K562 (cell line): ENCODE results near the gene SCAMP1. TPM values are rescaled to one million over a fixed set of nuclear protein-coding genes. Genes with fewer than 3 reads are reported as not detected.
"Not testable (repeated sequence)": the region's sequence is repeated elsewhere in the genome, so short reads cannot be mapped to it uniquely, and the experiment has no call there.

Source experiments
- ATAC-seq: fragments of 200-7000 bp; cut with Tn5 transposase; 3 replicates; pipeline ENCODE4 v1.9.1; 2020; ENCODE audit warnings: moderate library complexity
- BruUV-seq: library from RNA; stranded (reverse); fragments of 400-500 nt; replicated peaks from 2 replicates; lab custom pipeline; 2021; lab: Mats Ljungman, UMichigan
- CTCF ChIA-PET: fragments of 300-600 bp; formaldehyde crosslinking; extraction: SDS; loops from one replicate; lab custom pipeline; 2021; ENCODE audit warnings: low intra/inter-chr PET ratio; lab: Yijun Ruan, JAX
- POLR2A ChIA-PET: fragments of 300-600, 350-650 bp; sonication (Branson Sonifier 250); formaldehyde crosslinking; extraction: SDS; loops from one replicate; lab custom pipeline; 2021; ENCODE audit warnings: antibody characterized with exemption, inconsistent platforms; lab: Yijun Ruan, JAX
- DNase-seq, 4 experiments: peaks; one replicate each; pipeline versions ENCODE4 v3.0.0 to v3.0.0-alpha.2; 2011 to 2018; ENCODE audit warnings: low spot score in 3 of 4, mixed read lengths in 3 of 4; ENCODE audit errors: extremely low read depth in 1 of 4
- FAIRE-seq: peaks from 2 replicates; lab custom pipeline; 2011; peaks lifted over from hg19 to GRCh38; lab: Jason Lieb, UNC
- H2AFZ ChIP-seq: 2 replicates; pipeline ENCODE4 v1.6.0; 2011; ENCODE audit warnings: low read depth, low read length, control low read depth, inconsistent platforms
- H3K27ac ChIP-seq: fragments of 200-600 bp; 3 replicates; pipeline ENCODE4 v1.8.0; 2011; ENCODE audit warnings: low read depth, mild to moderate bottlenecking, control low read depth, inconsistent platforms, low read length, moderate library complexity, mixed read lengths; ENCODE audit errors: extremely low read depth
- H3K27me3 ChIP-seq, 2 experiments: fragments of 300-600 bp in 1 of 2; 2 replicates in 1 of 2; 3 replicates in 1 of 2; pipeline versions ENCODE4 v1.6.0 to v1.8.0; 2011; ENCODE audit warnings: inconsistent platforms in 2 of 2, low read length in 2 of 2, mild to moderate bottlenecking in 1 of 2, mixed read lengths in 1 of 2, moderate library complexity in 1 of 2; ENCODE audit not compliant: control insufficient read depth in 2 of 2, insufficient read depth in 2 of 2
- H3K36me3 ChIP-seq: fragments of 300-600 bp; 3 replicates; pipeline ENCODE4 v1.8.0; 2011; ENCODE audit warnings: mild to moderate bottlenecking, low read length, inconsistent platforms; ENCODE audit not compliant: control insufficient read depth, insufficient read depth
- H3K4me1 ChIP-seq, 2 experiments: fragments of 200-600 bp in 1 of 2; replicated peaks in 1 of 2; 2 replicates in 1 of 2; 3 replicates in 1 of 2; pipeline versions ENCODE4 v1.5.1 to v1.8.0; 2011; ENCODE audit warnings: inconsistent platforms in 2 of 2, low read length in 2 of 2, mild to moderate bottlenecking in 1 of 2, mixed read lengths in 1 of 2, moderate library complexity in 1 of 2; ENCODE audit not compliant: control insufficient read depth in 2 of 2, insufficient read depth in 2 of 2
- H3K4me2 ChIP-seq: 2 replicates; pipeline ENCODE4 v1.6.1; 2011; ENCODE audit warnings: low read length, control low read depth, inconsistent platforms, mixed read lengths; ENCODE audit not compliant: insufficient read depth
- H3K4me3 ChIP-seq: fragments of 200-600 bp; sonication (generic), shearing (Covaris generic); 2 replicates; pipeline ENCODE4 v1.5.1; 2016; ENCODE audit warnings: control low read depth, inconsistent platforms
- H3K79me2 ChIP-seq: fragments of 200-600 bp; 3 replicates; pipeline ENCODE4 v1.8.0; 2011; ENCODE audit warnings: low read length, inconsistent platforms; ENCODE audit not compliant: control insufficient read depth, insufficient read depth
- H3K9ac ChIP-seq, 2 experiments: 2 replicates each; pipeline versions ENCODE4 v1.6.0 to v1.6.1; 2011; ENCODE audit warnings: low read depth in 2 of 2, low read length in 2 of 2, control low read depth in 1 of 2, inconsistent platforms in 1 of 2, mild to moderate bottlenecking in 1 of 2, mixed read lengths in 1 of 2; ENCODE audit not compliant: insufficient read depth in 1 of 2
- H3K9me1 ChIP-seq: one replicate; pipeline ENCODE4 v1.6.0; 2011; ENCODE audit warnings: inconsistent platforms, mild to moderate bottlenecking, low read length, moderate library complexity; ENCODE audit not compliant: control insufficient read depth, insufficient read depth
- H3K9me3 ChIP-seq: replicated peaks from 2 replicates; pipeline ENCODE4 v1.5.1; 2011; ENCODE audit warnings: low read depth, low read length, inconsistent platforms; ENCODE audit not compliant: control insufficient read depth, insufficient read depth
- H4K20me1 ChIP-seq: replicated peaks from 2 replicates; pipeline ENCODE4 v1.6.1; 2011; ENCODE audit warnings: low read length, inconsistent platforms, mixed read lengths; ENCODE audit not compliant: control insufficient read depth, insufficient read depth
- FOXP1 ChIP-seq: sonication (generic); formaldehyde crosslinking; IDR thresholded peaks from 2 replicates; pipeline ENCODE4 v1.8.0; 2022; ENCODE audit warnings: mild to moderate bottlenecking, missing genetic modification reagents
- KAT7 ChIP-seq: sonication (generic); formaldehyde crosslinking; IDR thresholded peaks from 2 replicates; pipeline ENCODE4 v1.8.0; 2022; ENCODE audit warnings: missing genetic modification reagents, mild to moderate bottlenecking, borderline replicate concordance
- MCM2 ChIP-seq: fragments of 450-650 bp; IDR thresholded peaks from 2 replicates; pipeline ENCODE4 v1.6.1; 2017; ENCODE audit warnings: low read depth, mild to moderate bottlenecking
- NRF1 ChIP-seq, 2 experiments: fragments of 450-650 bp; IDR thresholded peaks in 1 of 2; conservative IDR thresholded peaks in 1 of 2; 2 replicates each; pipeline ENCODE4 v1.6.1; 2014; ENCODE audit warnings: mild to moderate bottlenecking in 2 of 2
- NUFIP1 ChIP-seq: fragments of 450-650 bp; IDR thresholded peaks from 2 replicates; pipeline ENCODE4 v1.6.1; 2018; ENCODE audit not compliant: partially characterized antibody
- U2AF2 ChIP-seq: fragments of 200-400 bp; formaldehyde crosslinking; optimal IDR thresholded peaks from 2 replicates; pipeline ENCODE3; 2017; ENCODE audit warnings: low read depth, mild to moderate bottlenecking, low read length
- ZNF143 ChIP-seq: sonication (generic); formaldehyde crosslinking; IDR thresholded peaks from 2 replicates; pipeline ENCODE4 v1.9.0; 2022; ENCODE audit warnings: mild to moderate bottlenecking, missing genetic modification reagents
- whole genome bisulfite sequencing: fragments of 100-300 bp; shearing (Covaris generic); methylation state at CpG from one replicate; pipeline ENCODE4 v1.1.6; 2016; ENCODE audit warnings: low coverage, mixed read lengths; ENCODE audit not compliant: insufficient coverage; ENCODE audit errors: missing lambda C conversion rate; 5-methylcytosine and 5-hydroxymethylcytosine counted together
- in situ Hi-C: fragments of 300-500 bp; cut with MboI; formaldehyde crosslinking; loops from 4 replicates; pipeline ENCODE4 v1.15.0; 2018; ENCODE audit warnings: inconsistent platforms, mixed read lengths
- intact Hi-C: fragments of 100-400 bp; cut with micrococcal nuclease; formaldehyde crosslinking; loops from 2 replicates; pipeline ENCODE4 v1.14.2; 2022
- polyA plus RNA-seq, 8 experiments: library from polyadenylated mRNA; depleted of rRNA in 4 of 8; stranded (reverse) in 5 of 8; unstranded in 3 of 8; fragments of >200 nt; fragmentation: Nextera tagmentation in 2 of 8; fragmentation: Illumina TruSeq in 1 of 8; extraction: Ambion mirVana in 2 of 8; extraction: Trizol in 1 of 8; gene quantifications; 2 replicates each; pipeline versions ENCODE4 v1.2.1 to v1.2.3, GENCODE V29; 2011 to 2014; ENCODE audit warnings: inconsistent platforms in 1 of 8, missing spikeins in 1 of 8
- total RNA-seq, 7 experiments: library from RNA; depleted of rRNA in 6 of 7; stranded (reverse); fragments of >200 nt in 6 of 7; fragmentation: Illumina TruSeq in 2 of 7; extraction: Trizol in 2 of 7; gene quantifications; 2 replicates each; pipeline versions ENCODE4 v1.2.1 to v1.2.3, GENCODE V29; 2011 to 2021; ENCODE audit warnings: low replicate concordance in 1 of 7
- TF ChIP-seq, protein P1 (sequence below): sonication (generic); formaldehyde crosslinking; IDR thresholded peaks from 2 replicates; pipeline ENCODE4 v1.8.1; 2023; ENCODE audit warnings: mild to moderate bottlenecking, missing genetic modification reagents
- TF ChIP-seq, protein P2 (sequence below): fragments of 250-450 bp; sonication (Bioruptor Pico); IDR thresholded peaks from 2 replicates; pipeline ENCODE4 v1.8.0; 2022; ENCODE audit warnings: moderate library complexity, mild to moderate bottlenecking, inconsistent platforms

SCAMP1 gene
- total and polyA plus RNA-seq, 9 of the 15 experiments (the other 6 are each of a cell fraction or from before 2014, with no cell fraction given) = 5.4 to 23.9 (median 13.8) TPM

DNA sequence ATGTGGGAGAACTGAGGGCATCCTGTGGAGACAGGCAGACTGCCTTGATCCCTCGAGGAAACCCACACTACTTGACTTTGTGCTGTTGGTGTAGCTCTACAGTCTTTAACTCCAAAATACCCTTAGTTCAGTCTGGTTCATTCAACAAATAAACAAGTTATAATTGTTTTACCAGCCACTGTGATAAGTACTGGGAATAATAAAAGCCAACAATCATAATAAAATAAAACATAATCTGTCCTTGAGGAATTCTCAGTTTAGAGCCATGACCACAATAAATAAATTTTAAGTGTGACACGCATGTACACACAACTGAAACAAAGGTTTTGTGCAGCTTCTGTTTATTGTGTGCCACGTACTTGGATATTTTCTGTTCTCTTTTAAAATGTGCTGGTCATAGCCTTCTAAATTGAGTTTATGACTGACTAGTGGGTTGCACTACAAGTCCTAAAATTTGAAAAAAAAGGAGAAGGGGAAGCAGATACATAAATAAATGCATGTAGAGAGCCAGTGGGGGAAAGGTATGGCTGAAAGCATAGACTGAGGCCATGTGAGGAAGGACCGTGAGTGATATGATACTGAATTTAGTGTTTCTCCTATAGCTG is 6.2 kb upstream of the SCAMP1 start (continued):
- TF ChIP-seq ZNF143 (CRISPR knock-in tag) (no peak), KAT7 (no peak), U2AF2 (no peak), NRF1 (conservative IDR thresholded peaks at IDR 0.05 in 1 of 2, IDR thresholded peaks at IDR 0.05 in 1 of 2) (no peak), FOXP1 (no peak), NUFIP1 (no peak)
- TF ChIP-seq, protein P1, sequence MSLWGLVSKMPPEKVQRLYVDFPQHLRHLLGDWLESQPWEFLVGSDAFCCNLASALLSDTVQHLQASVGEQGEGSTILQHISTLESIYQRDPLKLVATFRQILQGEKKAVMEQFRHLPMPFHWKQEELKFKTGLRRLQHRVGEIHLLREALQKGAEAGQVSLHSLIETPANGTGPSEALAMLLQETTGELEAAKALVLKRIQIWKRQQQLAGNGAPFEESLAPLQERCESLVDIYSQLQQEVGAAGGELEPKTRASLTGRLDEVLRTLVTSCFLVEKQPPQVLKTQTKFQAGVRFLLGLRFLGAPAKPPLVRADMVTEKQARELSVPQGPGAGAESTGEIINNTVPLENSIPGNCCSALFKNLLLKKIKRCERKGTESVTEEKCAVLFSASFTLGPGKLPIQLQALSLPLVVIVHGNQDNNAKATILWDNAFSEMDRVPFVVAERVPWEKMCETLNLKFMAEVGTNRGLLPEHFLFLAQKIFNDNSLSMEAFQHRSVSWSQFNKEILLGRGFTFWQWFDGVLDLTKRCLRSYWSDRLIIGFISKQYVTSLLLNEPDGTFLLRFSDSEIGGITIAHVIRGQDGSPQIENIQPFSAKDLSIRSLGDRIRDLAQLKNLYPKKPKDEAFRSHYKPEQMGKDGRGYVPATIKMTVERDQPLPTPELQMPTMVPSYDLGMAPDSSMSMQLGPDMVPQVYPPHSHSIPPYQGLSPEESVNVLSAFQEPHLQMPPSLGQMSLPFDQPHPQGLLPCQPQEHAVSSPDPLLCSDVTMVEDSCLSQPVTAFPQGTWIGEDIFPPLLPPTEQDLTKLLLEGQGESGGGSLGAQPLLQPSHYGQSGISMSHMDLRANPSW = no peak
- TF ChIP-seq, all 486 proteins: peak for 0

DNA sequence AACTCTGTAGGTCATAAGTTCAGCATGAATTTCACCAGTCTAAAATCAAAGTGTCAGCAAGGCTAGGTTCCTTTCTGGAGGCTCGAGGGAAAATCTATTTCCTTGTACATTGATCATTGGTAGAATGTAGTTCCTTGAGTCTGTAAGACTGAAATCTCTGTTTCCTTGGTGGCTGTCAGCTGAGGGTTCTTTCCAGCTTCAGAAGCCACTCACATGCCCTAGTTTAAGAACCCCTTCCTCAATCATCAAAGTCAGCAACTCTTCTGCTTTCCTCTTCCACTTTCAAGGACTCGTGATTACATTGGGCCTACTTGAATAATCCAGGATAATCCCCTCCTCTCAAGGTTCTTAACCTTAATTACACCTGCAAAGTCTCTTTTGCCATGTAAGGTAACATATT is 4.9 kb upstream of the SCAMP1 start:
- intact Hi-C loops = no loop called here
- CTCF ChIA-PET = no interaction called here

DNA sequence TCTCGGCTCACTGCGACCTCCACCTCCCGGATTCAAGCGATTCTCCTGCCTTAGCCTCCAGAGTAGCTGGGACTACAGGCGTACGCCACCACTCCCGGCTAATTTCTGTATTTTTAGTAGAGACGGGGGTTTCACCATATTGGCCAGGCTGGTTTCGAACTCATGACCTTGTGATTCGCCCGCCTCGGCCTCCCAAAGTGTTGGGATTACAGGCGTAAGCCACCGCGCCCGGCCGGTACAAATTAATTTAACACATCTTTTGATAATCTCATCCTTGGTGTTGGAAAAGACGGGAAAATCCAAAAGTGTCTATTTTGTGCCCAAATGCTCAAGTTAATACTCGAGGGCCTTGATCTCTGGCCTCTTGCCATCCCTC is 974 bp upstream of the SCAMP1 start:
- BruUV-seq, H4K20me1 ChIP-seq, FAIRE-seq, DNase-seq, in situ Hi-C loops, H3K27me3 ChIP-seq, intact Hi-C loops, ATAC-seq, CTCF ChIA-PET, H3K9me1 ChIP-seq, H3K9me3 ChIP-seq: not testable (repeated sequence)
- WGBS = 7% methylated on average over 16 of the region's 19 CpGs
- Histone ChIP-seq H3K4me3 (peak overlapping the region; percentile 86), H3K27ac (peak overlapping the region; percentile 88), H3K79me2 (peaks cover 48% of the 10 kb centered on the region), H3K4me1 (peaks cover 10 to 19% of the 10 kb centered on the region in 2 experiments; a peak in 4 of 5 replicates), H3K9ac (peak overlapping the region; percentile 83 to 97), H3K36me3 (peaks cover 17% of the 10 kb centered on the region; the same call in 2 of the 3 replicates), H2AFZ (peak overlapping the region; percentile 95), H3K4me2 (peak overlapping the region; percentile 88)
- POLR2A ChIA-PET = interaction anchor here (1.0 to 2.2 kb wide), 3 partner anchors 10 to 65 kb away, joined by 3 to 14 read pairs (median 4); partner anchors contain the start of gene AP3B1

More for the DNA sequence above, 4.9 kb upstream of the SCAMP1 start:
- no peak for TF ChIP-seq MCM2
- TF ChIP-seq, protein P2, sequence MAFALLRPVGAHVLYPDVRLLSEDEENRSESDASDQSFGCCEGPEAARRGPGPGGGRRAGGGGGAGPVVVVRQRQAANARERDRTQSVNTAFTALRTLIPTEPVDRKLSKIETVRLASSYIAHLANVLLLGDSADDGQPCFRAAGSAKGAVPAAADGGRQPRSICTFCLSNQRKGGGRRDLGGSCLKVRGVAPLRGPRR (CRISPR knock-in tag) = no peak
- in situ Hi-C loops = no loop called here
- Histone ChIP-seq H3K27me3 (no peaks in the 10 kb centered on the region), H3K36me3 (peaks cover 17% of the 10 kb centered on the region; the same call in 2 of the 3 replicates), H3K27ac (no peak overlapping the region), H3K9me1 (no peaks in the 10 kb centered on the region), H3K79me2 (peaks cover 21% of the 10 kb centered on the region), H3K9ac (no peak overlapping the region), H4K20me1 (no peaks in the 10 kb centered on the region), H3K4me3 (no peak overlapping the region), H3K4me2 (no peak overlapping the region), H3K9me3 (no peaks in the 10 kb centered on the region), H3K4me1 (peaks cover 5 to 10% of the 10 kb centered on the region in 2 experiments; a peak in 3 of 5 replicates), H2AFZ (no peak overlapping the region)
- FAIRE-seq (no peak), DNase-seq (no peak), ATAC-seq (no peak)
- 83% methylated on average over 2 of the region's 2 CpGs for WGBS
- BruUV-seq = no TSS peak
- POLR2A ChIA-PET = no interaction called here
